ENCODE measurements around the gene TMEM125.
A peak's percentile ranks its signal among the peaks of the same experiment; 100 is the strongest.

- TF ChIP-seq CTCF (IDR thresholded peaks at IDR 0.05) = peak in 2 of 12 donors; percentile 21 to 24
- no peak for TF ChIP-seq POLR2A (IDR thresholded peaks at IDR 0.05)
Measured at GRCh38 chr1:43304314-43304681, 34.5 kb downstream of the TMEM125 start.

Measured in heart left ventricle (tissue), 13 donors.